Measurements from ENCODE around the gene PGA5.

PGA5 gene

GRCh38 chr11:61270354-61271076 is 29.5 kb downstream of the PGA5 start:
- DNase-seq = no peak

GRCh38 chr11:61272731-61273130 is 31.8 kb downstream of the PGA5 start:
- no peak for DNase-seq

GRCh38 chr11:61273178-61274078 is 32.5 kb downstream of the PGA5 start:
- DNase-seq = no peak

DNA sequence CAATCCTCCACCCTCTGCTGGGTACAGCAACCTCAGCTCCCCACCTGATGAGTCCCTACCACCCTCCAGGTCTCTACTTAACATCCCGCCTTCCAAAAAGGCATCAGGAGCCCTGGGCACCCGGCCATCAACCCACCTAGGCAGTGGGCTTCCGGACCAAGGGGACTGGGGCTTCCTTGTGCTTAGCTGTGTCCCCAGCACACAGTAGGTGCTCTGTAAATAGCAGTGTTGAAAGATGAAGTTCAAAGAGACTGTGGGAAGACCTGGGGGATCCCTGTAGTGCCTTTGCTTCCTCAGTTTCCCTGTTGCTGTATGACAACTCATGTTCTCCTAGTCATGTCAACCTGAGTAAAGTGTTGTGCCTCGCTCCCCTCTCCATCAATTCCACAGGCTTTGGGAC is 33.1 kb downstream of the PGA5 start:
- no peak for DNase-seq

DNA sequence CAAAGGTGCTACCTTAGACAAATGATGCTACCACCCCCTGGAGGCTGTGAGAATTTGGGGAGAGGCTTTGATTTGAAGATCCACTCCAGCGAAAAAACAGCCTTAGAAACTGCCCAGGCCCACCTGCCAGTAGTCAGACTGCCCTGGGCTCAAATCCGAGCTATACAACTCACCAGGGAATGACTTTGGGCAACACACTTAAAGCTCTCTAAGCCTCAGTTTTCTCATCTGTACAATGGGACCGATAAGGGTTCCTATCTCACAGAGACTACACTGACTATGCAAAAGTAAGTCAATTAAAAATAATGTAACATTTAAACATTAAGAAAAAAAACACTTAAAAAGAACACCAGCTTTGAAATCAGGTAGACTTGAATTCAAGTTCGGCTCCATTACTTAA is 34.2 kb downstream of the PGA5 start:
- no peak for DNase-seq

DNA sequence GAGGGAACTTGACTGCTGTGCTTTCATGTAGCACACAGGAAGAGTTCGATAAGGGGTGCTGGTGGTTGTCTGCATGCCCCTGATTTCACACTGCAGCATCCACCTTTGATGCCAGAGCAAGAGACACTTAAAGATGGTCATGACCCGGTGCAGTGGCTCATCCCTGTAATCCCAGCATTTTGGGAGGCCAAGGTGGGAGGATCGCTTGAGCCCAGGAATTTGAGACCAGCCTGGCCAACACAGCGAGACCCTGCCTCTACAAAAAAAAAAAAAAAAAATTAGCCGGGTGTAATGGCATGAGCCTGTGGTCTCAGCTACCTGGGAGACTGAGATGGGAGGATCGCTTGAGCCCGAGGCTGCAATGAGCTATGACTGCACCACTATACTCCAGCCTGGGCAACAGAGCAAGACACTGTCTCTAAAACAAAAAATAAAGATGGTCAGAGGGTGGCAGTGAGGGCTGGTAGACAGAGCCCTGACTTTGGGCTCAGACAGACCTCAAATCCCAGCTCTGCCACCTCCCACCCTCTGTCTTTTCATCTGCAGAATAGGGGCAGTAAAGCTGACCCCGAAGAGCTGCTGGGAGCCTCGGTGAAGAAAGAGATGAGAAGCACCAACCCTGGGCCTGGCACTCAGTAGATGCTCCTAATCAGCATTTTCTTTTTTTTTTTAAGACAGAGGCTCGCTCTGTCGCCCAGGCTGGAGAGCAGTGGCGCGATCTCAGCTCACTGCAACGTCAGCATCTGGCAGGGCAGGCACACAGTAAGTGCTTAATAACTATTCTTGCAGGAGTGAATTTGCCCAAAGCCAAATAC is 36.4 kb downstream of the PGA5 start:
- DNase-seq = no peak

DNA sequence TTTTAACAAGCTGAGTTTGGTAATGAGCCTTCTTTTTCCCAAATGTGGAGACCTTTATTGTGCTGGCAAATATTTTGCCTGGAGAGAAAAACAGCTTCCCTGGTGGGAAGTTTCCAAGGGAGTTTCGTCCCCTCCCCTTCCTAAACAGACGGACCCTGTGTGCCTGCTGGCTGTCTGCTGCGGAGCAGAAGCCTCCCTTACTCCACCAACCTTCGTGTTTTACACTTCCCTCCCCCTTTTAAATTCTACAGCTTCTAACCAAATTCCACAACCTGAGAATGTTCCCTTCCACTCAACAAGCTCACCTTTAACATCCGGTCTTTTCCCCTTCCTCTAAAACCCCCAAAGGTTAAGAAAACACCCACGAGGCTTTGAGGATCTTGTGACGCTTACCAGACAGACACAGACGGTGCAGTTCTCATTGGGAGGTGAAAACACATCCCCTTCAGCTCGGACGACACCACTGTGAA is 37.1 kb downstream of the PGA5 start:
- DNase-seq = no peak

DNA sequence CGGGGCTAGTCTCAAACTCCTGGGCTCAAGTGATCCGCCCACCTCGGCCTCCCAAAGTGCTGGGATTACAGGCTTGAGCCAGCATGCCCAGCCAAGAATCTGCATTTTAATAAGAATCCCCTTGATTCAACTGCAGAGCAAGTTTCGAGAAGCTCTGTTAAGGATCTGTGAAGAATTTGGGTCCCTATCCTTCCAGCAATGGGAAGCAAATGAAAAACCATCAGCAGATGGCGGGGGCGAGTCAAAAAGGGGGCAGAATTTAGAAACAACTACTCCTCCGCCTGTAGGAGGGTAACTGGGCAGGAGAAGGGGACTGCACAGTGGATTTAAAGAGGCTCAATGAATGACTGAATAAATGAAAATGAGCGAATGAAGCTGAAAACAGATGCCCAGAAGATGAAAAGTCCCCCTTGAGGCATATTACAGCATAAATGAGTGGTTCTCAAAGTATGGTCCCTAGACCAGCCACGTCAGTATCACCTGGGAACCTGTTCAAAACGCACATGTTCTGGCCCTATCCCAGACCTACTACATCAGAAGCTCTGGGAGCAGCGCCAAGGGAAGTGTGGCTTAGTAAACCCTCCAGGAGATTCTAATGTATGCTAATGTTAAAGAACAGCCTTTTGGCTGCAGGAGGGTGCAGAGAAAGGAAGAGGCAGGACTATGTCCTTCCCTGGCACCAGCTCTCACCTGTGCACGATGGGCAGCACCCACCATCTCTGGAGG is 39.1 kb downstream of the PGA5 start:
- DNase-seq = no peak

- no peak for DNase-seq
These were observed 40.1 kb downstream of the PGA5 start for GRCh38 chr11:61280883-61281580.

GRCh38 chr11:61281581-61282250 is 40.7 kb downstream of the PGA5 start:
- DNase-seq = no peak

DNA sequence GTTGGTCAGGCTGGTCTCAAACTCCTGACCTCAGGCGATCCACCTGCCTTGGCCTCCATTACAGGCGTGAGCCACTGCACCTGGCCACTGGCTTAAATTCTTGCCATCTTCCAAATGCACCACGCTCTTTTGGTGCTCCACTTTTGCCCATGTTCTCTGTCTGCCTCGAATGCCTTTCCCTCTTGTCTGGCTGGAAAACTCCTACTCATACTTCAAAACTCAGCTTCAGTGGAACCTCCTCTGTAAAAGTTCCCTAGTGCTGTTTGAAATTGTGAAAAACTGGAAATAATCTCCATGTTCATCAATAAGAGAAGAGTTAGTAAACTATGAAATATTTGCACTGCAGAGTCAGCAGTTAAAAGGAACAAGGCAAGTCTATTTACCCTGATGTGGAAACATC is 42.6 kb downstream of the PGA5 start:
- DNase-seq = no peak

DNA sequence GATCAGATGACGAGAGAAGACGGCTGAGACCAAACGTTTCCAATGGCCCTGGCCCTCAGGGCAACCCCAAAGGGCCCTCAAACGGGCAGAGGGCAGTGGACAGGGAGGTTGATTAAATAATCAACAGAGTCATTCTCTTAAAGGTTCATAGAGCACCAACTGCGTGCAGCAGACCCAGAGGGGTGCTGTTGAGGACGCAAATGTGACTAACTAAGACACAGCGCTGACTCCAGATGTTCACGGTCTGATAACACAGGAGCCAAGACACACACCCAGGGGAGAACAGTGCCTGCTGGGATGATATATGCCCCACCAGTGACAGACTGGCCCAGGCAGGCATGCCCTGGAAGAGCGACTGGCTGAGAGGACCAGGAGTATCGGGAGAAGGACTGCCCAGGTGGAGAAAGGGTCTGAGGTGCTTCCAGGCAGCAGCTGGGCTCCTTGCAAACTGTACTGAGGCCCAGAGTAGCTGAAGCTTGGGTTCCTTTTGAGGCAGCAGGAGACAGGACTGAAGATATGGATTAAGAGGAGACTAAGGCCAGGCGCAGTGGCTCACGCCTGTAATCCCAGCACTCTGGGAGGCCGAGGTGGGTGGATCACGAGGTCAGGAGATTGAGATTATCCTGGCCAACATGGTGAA is 46.5 kb downstream of the PGA5 start:
- no peak for DNase-seq

GRCh38 chr11:61290905-61291690 is 50.1 kb downstream of the PGA5 start:
- no peak for DNase-seq

DNA sequence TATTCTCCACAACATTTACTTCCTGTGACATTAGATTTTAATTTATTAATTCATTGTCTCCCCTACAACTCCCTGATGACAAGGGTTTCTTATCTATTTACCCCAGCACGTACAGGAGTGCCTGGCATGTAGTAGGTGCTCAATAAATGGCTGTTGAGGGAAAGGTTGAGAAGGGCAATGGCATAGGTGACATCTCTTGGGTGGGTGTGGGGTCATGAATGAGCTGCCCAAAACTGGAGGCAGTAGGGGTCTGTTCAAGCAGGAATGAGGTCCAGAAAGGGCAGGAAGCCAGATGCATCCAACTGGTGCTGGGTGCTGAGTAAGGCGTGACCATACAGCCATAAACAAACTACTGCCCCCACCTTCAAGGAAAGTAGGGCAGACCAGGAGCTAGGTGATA is 51.4 kb downstream of the PGA5 start:
- DNase-seq = no peak

DNA sequence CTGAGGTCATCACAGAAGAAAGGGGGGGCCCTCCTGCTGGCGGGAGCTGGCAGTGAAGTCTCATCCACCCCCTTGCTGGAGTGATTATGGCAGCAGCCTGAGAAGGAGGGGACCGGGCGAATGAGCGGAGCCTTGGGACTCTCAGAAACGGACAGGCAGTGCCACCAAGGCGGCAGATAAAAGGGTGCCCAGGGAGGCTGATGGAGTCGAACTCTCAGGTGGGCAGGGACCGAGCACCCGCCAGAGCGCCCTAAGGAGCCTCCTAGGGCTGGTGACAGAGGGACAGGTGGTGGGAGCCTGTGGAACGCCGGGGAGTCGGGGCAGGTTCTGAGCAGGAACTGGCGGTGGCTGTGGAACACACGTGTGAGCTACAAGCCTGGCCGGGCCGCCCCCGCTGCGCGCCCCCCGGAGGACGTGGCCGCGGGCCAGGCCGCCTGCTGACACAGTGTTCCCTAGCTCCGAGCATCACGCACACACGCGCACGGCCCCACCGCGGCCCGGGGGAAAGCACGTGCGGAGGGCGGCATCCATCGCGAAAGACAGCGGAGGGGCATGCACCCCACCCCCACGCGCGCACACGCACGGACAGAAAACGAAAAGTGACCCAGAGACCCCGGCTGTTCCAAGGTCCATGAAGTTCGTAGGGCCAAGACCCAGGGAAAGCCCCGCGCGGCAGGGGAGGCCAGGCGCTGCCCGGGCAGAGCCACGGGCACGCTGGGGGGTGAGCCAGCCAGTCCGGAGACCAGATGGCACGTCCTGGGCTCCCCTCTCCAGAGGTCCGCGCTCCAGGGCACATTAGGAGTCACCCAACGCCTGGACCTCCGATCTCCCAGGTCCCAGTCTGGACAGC is 53.1 kb downstream of the PGA5 start:
- DNase-seq = no peak

- no peak for DNase-seq
These were observed 54.0 kb downstream of the PGA5 start, which contains the start of gene VWCE for GRCh38 chr11:61294717-61295595. Gene VWCE (minus strand): TSS chr11:61295316. CDS start chr11:61295037, 279 bp downstream.

GRCh38 chr11:61295596-61295926 is 54.6 kb downstream of the PGA5 start:
- no peak for DNase-seq

DNA sequence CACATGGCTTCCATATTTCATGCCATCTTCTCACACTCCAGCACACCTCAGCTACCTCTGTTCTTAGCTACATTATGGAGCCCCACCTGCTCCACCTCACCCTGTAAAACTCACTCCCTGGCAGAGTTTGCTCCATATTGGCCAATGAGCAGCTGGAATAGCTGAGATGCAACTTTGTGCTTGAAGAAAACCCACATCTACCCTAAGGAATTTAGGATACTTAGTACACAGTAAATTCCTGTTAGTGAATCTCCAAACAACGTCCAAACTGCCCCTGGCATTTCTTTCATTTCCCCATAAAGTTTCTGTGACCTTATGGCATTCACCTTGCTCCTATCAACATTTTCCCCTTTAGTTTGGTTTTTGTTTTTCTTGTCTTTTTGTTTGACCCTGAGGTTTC is 56.4 kb downstream of the PGA5 start:
- no peak for DNase-seq
